Measurements from ENCODE around the gene SH3BP1. TPM values are rescaled to one million over a fixed set of nuclear protein-coding genes. Genes with fewer than 3 reads are reported as not detected.

The SH3BP1 gene
- total and polyA plus RNA-seq, 2 donors (not counting 1 experiment from before 2014, with no cell fraction given), result 2.9 to 3.1 TPM

DNA sequence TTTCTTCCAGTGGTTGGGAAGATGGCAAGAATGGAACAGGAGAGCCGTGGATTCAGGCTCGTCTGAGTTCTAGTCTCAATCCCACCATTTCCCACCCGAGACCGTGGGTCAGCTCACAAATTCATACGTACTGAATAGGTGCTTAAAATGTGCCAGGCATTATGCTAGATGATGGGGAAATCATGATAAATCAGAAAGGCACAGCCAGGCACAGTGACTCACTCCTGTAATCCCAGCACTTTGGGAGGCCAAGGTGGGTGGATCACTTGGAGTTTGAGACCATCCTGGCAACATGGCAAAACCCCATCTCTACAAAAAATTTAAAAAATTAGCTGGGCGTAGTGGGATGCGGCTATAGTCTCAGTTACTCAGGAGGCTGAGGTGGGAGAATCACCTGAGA is 64.4 kb downstream of the SH3BP1 start:
- TF ChIP-seq EZH2 (IDR thresholded peaks at IDR 0.05; ENCODE audit: low read length, missing control alignments), result no peak
- TF ChIP-seq, protein P1, sequence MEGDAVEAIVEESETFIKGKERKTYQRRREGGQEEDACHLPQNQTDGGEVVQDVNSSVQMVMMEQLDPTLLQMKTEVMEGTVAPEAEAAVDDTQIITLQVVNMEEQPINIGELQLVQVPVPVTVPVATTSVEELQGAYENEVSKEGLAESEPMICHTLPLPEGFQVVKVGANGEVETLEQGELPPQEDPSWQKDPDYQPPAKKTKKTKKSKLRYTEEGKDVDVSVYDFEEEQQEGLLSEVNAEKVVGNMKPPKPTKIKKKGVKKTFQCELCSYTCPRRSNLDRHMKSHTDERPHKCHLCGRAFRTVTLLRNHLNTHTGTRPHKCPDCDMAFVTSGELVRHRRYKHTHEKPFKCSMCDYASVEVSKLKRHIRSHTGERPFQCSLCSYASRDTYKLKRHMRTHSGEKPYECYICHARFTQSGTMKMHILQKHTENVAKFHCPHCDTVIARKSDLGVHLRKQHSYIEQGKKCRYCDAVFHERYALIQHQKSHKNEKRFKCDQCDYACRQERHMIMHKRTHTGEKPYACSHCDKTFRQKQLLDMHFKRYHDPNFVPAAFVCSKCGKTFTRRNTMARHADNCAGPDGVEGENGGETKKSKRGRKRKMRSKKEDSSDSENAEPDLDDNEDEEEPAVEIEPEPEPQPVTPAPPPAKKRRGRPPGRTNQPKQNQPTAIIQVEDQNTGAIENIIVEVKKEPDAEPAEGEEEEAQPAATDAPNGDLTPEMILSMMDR (conservative IDR thresholded peaks at IDR 0.05 in 1 of 2, IDR thresholded peaks at IDR 0.05 in 1 of 2; ENCODE audit: low read depth in 1 of 2, low read length in 2 of 2), result no peak
- no peaks in the 10 kb centered on the region for H3K9me3 ChIP-seq (ENCODE audit: control insufficient read depth, insufficient read depth, low read depth, low read length)
- no peaks in the 10 kb centered on the region for H3K36me3 ChIP-seq (ENCODE audit: control insufficient read depth, insufficient read depth, low read length)
- no peaks in the 10 kb centered on the region for H4K20me1 ChIP-seq (ENCODE audit: control insufficient read depth, extremely low read depth, insufficient read depth, low read length)
- no peak overlapping the region for H2AFZ ChIP-seq (ENCODE audit: low read length)
- no peak overlapping the region for H3K27ac ChIP-seq (ENCODE audit: insufficient read depth, low read length)
- H3K4me1 ChIP-seq (ENCODE audit: control insufficient read depth, extremely low read depth, insufficient read depth, low read length), result no peaks in the 10 kb centered on the region
- H3K4me3 ChIP-seq (replicated peaks in 1 of 4; ENCODE audit: control extremely low read depth in 1 of 4, insufficient read depth in 1 of 4, low read depth in 3 of 4, low read length in 4 of 4), result no peak overlapping the region
- no peak overlapping the region for H3K9ac ChIP-seq (ENCODE audit: insufficient read depth, low read length)
- no peaks in the 10 kb centered on the region for H3K79me2 ChIP-seq (ENCODE audit: control insufficient read depth, insufficient read depth, low read length)
- DNase-seq (ENCODE audit: low read depth in 2 of 2), result no peak
- no peaks in the 10 kb centered on the region for H3K27me3 ChIP-seq (ENCODE audit: control insufficient read depth, insufficient read depth, low read length)
- H3K4me2 ChIP-seq (ENCODE audit: extremely low read depth, insufficient read depth, low read length), result no peak overlapping the region

DNA sequence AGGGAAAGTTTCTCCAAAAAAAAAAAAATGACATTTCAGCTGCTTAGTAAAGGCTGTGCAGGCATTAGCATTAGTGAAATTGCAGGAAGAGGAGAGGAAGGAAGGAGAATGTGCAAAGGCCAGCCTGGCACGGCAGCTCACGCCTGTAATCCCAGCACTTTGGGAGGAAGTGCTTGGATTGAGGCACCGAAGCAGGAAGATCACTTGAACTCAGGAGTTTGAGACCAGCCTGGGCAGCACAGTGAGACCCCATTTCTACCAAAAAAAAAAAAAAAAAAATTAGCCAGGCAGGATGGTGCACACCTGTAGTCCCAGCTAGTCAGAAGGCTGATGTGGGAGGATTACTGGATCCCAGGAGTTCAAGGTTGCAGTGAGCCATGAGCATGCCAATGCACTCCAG is 65.2 kb downstream of the SH3BP1 start:
- H2AFZ ChIP-seq (ENCODE audit: low read length), result no peak overlapping the region
- no peaks in the 10 kb centered on the region for H3K9me3 ChIP-seq (ENCODE audit: control insufficient read depth, insufficient read depth, low read depth, low read length)
- H3K27ac ChIP-seq (ENCODE audit: insufficient read depth, low read length), result no peak overlapping the region
- no peak overlapping the region for H3K9ac ChIP-seq (ENCODE audit: insufficient read depth, low read length)
- no peaks in the 10 kb centered on the region for H3K4me1 ChIP-seq (ENCODE audit: control insufficient read depth, extremely low read depth, insufficient read depth, low read length)
- no peaks in the 10 kb centered on the region for H4K20me1 ChIP-seq (ENCODE audit: control insufficient read depth, extremely low read depth, insufficient read depth, low read length)
- no peak for TF ChIP-seq EZH2 (IDR thresholded peaks at IDR 0.05; ENCODE audit: low read length, missing control alignments)
- TF ChIP-seq, protein P1 (conservative IDR thresholded peaks at IDR 0.05 in 1 of 2, IDR thresholded peaks at IDR 0.05 in 1 of 2; ENCODE audit: low read depth in 1 of 2, low read length in 2 of 2), result no peak
- H3K36me3 ChIP-seq (ENCODE audit: control insufficient read depth, insufficient read depth, low read length), result no peaks in the 10 kb centered on the region
- DNase-seq (ENCODE audit: low read depth in 2 of 2), result no peak
- H3K4me2 ChIP-seq (ENCODE audit: extremely low read depth, insufficient read depth, low read length), result no peak overlapping the region
- no peak overlapping the region for H3K4me3 ChIP-seq (replicated peaks in 1 of 4; ENCODE audit: control extremely low read depth in 1 of 4, insufficient read depth in 1 of 4, low read depth in 3 of 4, low read length in 4 of 4)
- H3K79me2 ChIP-seq (ENCODE audit: control insufficient read depth, insufficient read depth, low read length), result no peaks in the 10 kb centered on the region
- no peaks in the 10 kb centered on the region for H3K27me3 ChIP-seq (ENCODE audit: control insufficient read depth, insufficient read depth, low read length)

DNA sequence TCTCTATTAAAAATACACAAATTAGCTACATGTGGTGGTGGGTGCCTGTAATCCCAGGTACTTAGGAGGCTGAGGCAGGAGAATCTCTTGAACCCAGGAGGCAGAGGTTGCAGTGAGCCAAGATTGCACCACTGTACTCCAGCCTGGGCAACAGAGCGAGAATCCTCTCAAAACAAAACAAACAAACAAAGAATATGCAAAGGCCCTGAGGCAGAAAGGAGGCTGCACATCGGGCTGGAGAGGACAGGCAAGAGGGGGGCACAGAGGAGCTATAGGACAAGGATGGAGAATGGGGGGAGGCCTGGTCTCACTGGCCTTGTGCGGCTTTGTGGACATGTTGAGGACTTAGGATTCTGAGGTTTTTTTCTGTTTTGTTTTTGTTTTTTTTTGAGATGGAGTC is 65.7 kb downstream of the SH3BP1 start:
- Histone ChIP-seq H3K9ac (ENCODE audit: insufficient read depth, low read length) (no peak overlapping the region), H3K27me3 (ENCODE audit: control insufficient read depth, insufficient read depth, low read length) (no peaks in the 10 kb centered on the region), H4K20me1 (ENCODE audit: control insufficient read depth, extremely low read depth, insufficient read depth, low read length) (no peaks in the 10 kb centered on the region), H3K4me3 (replicated peaks in 1 of 4; ENCODE audit: control extremely low read depth in 1 of 4, insufficient read depth in 1 of 4, low read depth in 3 of 4, low read length in 4 of 4) (no peak overlapping the region), H3K36me3 (ENCODE audit: control insufficient read depth, insufficient read depth, low read length) (no peaks in the 10 kb centered on the region), H3K4me2 (ENCODE audit: extremely low read depth, insufficient read depth, low read length) (no peak overlapping the region), H3K9me3 (ENCODE audit: control insufficient read depth, insufficient read depth, low read depth, low read length) (no peaks in the 10 kb centered on the region), H3K27ac (ENCODE audit: insufficient read depth, low read length) (no peak overlapping the region), H2AFZ (ENCODE audit: low read length) (no peak overlapping the region), H3K4me1 (ENCODE audit: control insufficient read depth, extremely low read depth, insufficient read depth, low read length) (no peaks in the 10 kb centered on the region), H3K79me2 (ENCODE audit: control insufficient read depth, insufficient read depth, low read length) (no peaks in the 10 kb centered on the region)
- TF ChIP-seq, protein P1 (conservative IDR thresholded peaks at IDR 0.05 in 1 of 2, IDR thresholded peaks at IDR 0.05 in 1 of 2; ENCODE audit: low read depth in 1 of 2, low read length in 2 of 2), result no peak
- no peak for TF ChIP-seq EZH2 (IDR thresholded peaks at IDR 0.05; ENCODE audit: low read length, missing control alignments)
- no peak for DNase-seq (ENCODE audit: low read depth in 2 of 2)

Other genes starting within 250 kb of the SH3BP1 start
- under 0.01 TPM in 2 replicates for gene ELFN2, start 212.2 kb upstream of the SH3BP1 start, total RNA-seq
- 0.02 and 0.10 TPM in 2 replicates for gene ELFN2, start 212.2 kb upstream of the SH3BP1 start, polyA plus RNA-seq
- gene MFNG, start 153.3 kb upstream of the SH3BP1 start, total RNA-seq, result under 0.01 TPM in 1 of 2 replicates, not detected in the other
- 0.15 TPM in 1 of 2 replicates, not detected in the other for gene MFNG, start 153.3 kb upstream of the SH3BP1 start, polyA plus RNA-seq
- gene CARD10, start 120.3 kb upstream of the SH3BP1 start, total RNA-seq, result 1.3 and 2.3 TPM in 2 replicates
- gene CARD10, start 120.3 kb upstream of the SH3BP1 start, polyA plus RNA-seq, result 1.6 and 2.7 TPM in 2 replicates
- 11.8 and 17.2 TPM in 2 replicates for gene CDC42EP1, start 79.2 kb upstream of the SH3BP1 start, total RNA-seq
- gene CDC42EP1, start 79.2 kb upstream of the SH3BP1 start, polyA plus RNA-seq, result 10.4 and 10.6 TPM in 2 replicates
- gene LGALS2, start 59.6 kb upstream of the SH3BP1 start, total RNA-seq, result not detected in 2 replicates
- gene LGALS2, start 59.6 kb upstream of the SH3BP1 start, polyA plus RNA-seq, result 0.19 TPM in 1 of 2 replicates, not detected in the other
- 24.7 and 27.9 TPM in 2 replicates for gene GGA1, start 30.8 kb upstream of the SH3BP1 start, total RNA-seq
- gene GGA1, start 30.8 kb upstream of the SH3BP1 start, polyA plus RNA-seq, result 18.0 and 23.1 TPM in 2 replicates
- gene PDXP, start 19.1 kb downstream of the SH3BP1 start, total RNA-seq, result 4.0 and 5.1 TPM in 2 replicates
- gene PDXP, start 19.1 kb downstream of the SH3BP1 start, polyA plus RNA-seq, result 7.9 and 14.7 TPM in 2 replicates
- 6,362 and 11,230 TPM in 2 replicates for gene LGALS1, start 36.0 kb downstream of the SH3BP1 start, total RNA-seq
- gene LGALS1, start 36.0 kb downstream of the SH3BP1 start, polyA plus RNA-seq, result 5,090 and 5,801 TPM in 2 replicates
- gene NOL12, start 46.7 kb downstream of the SH3BP1 start, total RNA-seq, result 12.1 and 15.4 TPM in 2 replicates
- 12.8 and 26.1 TPM in 2 replicates for gene NOL12, start 46.7 kb downstream of the SH3BP1 start, polyA plus RNA-seq
- 105 and 131 TPM in 2 replicates for gene TRIOBP, start 57.4 kb downstream of the SH3BP1 start, total RNA-seq
- 32.9 and 35.4 TPM in 2 replicates for gene TRIOBP, start 57.4 kb downstream of the SH3BP1 start, polyA plus RNA-seq
- gene GCAT, start 168.3 kb downstream of the SH3BP1 start, total RNA-seq, result 7.7 and 11.9 TPM in 2 replicates
- 6.6 and 11.0 TPM in 2 replicates for gene GCAT, start 168.3 kb downstream of the SH3BP1 start, polyA plus RNA-seq
- gene GALR3, start 183.7 kb downstream of the SH3BP1 start, total RNA-seq, result not detected in 2 replicates
- gene GALR3, start 183.7 kb downstream of the SH3BP1 start, polyA plus RNA-seq, result not detected in 2 replicates
- gene ANKRD54, start 204.7 kb downstream of the SH3BP1 start, total RNA-seq, result 12.1 and 16.2 TPM in 2 replicates
- 13.2 and 13.9 TPM in 2 replicates for gene ANKRD54, start 204.7 kb downstream of the SH3BP1 start, polyA plus RNA-seq
- gene EIF3L, start 209.8 kb downstream of the SH3BP1 start, total RNA-seq, result 288 and 404 TPM in 2 replicates
- 509 and 515 TPM in 2 replicates for gene EIF3L, start 209.8 kb downstream of the SH3BP1 start, polyA plus RNA-seq